NCI-H748 (cell line): ENCODE results near the gene CCR5.

Experiments used
- DNase-seq: peaks from one replicate; lab custom pipeline; 2025; ENCODE audit not compliant: unreplicated experiment; lab: John Stamatoyannopoulos, UW

CCR5 gene

DNA sequence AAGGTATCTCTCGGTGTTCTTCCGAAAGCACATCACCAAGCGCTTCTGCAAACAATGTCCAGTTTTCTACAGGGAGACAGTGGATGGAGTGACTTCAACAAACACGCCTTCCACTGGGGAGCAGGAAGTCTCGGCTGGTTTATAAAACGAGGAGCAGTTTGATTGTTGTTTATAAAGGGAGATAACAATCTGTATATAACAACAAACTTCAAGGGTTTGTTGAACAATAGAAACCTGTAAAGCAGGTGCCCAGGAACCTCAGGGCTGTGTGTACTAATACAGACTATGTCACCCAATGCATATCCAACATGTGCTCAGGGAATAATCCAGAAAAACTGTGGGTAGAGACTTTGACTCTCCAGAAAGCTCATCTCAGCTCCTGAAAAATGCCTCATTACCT is 12.3 kb upstream of the CCR5 start:
- DNase-seq: no peak

DNA sequence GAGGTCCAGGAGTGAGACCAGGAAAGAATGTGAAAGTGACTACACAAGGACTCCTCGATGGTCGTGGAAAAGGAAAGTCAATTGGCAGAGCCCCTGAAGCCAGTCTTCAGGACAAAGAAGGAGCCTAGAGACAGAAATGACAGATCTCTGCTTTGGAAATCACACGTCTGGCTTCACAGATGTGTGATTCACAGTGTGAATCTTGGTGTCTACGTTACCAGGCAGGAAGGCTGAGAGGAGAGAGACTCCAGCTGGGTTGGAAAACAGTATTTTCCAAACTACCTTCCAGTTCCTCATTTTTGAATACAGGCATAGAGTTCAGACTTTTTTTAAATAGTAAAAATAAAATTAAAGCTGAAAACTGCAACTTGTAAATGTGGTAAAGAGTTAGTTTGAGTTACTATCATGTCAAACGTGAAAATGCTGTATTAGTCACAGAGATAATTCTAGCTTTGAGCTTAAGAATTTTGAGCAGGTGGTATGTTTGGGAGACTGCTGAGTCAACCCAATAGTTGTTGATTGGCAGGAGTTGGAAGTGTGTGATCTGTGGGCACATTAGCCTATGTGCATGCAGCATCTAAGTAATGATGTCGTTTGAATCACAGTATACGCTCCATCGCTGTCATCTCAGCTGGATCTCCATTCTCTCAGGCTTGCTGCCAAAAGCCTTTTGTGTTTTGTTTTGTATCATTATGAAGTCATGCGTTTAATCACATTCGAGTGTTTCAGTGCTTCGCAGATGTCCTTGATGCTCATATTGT is 10.8 kb upstream of the CCR5 start:
- peak; percentile 94 for DNase-seq

DNA sequence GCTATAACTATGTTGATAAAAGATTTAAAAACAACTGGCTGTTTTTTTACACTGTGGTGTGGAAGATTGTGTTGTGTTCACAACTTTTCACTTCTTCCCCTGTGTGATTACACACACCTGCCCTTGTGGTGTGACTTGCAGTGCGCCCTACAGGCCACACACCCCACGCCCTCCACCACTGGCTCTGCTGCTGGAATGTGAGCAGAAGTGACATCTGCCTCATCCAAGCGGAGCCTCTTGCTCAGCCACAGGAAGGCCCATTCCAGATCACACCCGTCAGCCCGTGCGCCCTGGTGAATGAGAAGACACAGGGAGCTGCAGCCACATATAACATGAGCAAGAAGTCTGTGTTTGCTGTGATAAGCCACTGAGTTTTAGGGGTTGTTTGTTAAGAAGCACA is 9.8 kb upstream of the CCR5 start:
- peak; percentile 2 for DNase-seq

DNA sequence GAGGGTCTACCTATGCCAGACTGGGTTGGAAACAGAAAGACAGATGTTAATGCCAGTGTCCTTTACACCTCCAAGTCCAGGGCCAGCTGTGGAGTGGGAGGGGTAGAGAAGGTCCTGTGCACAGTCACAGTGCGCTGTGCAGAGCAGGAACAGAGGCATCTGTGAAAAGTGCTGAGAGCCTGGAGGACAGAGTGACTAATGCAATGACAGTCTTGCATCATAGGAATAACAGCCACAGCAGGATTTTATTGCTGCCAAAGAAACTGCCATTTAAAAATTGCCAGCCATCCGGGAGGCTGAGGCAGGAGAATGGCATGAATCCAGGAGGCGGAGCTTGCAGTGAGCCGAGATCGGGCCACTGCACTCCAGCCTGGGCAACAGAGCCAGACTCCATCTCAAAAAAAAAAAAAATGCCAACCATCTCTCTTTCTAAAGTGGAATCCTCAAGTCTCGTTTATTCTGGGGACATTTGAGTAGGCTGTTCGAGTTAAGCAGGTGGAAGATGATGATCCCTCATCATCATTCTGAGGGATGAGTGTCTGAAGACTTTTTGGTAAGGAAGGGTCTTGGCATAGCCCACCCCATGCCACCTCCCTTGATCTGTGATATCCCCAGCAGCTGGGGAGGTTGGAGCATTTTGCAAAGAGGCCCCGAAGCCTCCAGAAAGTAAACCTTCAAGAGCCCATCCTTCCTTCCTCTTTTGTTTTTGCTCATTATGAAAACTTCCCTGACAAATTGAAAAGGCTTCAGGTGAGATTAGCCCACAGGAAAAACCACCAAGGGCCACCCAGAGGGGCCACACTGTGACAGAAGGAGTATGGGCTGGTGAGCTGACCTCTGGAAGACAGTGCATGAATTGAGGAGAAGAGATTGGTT is 9.1 kb upstream of the CCR5 start:
- peak; percentile 2 for DNase-seq

DNA sequence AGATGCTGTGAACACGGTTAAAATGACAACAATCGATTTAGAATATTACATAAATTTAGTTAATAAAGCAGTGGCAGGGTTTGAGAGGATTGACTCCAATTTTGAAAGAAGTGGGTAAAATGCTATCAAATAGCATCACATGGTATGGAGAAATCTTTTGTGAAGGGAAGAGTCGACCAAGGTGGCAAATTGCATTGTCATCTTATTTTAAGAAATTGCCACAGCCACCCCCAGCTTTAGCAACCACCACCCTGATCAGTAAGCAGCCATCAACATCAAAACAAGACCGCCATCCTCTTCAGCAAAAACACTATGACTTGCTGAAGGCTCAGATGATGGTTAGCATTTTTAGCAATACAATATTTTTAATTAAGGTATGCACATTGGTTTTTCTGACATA is 5.7 kb upstream of the CCR5 start:
- DNase-seq: no peak

DNA sequence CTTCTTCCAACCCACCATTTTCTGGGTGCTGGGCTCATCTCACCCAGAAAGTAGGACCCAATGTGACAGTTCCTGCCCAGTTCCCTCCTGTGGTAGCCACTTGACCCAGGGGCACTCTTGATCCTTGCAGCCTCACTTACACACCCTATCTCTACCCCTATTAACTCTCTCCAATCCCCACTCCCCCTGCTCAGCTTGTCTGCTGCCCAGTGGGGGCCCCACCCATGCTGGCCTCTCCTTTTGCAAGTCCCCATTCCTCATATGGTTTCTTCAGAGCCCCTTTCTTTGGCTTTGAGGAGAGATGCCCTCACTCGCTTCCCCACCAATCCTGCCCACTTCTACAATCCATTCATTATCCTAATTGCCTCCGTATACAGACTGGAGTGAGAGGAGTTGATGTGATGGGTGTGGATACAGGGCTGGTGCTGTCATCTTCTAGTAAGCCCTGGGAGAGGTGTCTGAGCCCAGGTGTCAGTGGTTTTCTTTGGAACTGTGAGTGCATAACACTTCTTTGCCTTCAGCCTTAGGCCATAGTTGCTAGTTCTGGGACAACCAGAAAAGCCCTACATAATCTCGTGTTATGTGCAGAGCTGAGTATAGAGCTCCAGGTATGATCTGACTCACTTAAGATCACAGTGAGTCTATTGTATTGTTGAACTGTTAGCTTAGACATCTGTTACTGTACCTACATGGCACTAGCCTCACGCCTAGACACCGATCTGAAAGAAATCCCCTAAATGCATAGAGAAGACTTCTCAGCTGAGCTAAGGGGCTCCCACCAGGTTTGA is 4.8 kb upstream of the CCR5 start:
- no peak for DNase-seq

DNA sequence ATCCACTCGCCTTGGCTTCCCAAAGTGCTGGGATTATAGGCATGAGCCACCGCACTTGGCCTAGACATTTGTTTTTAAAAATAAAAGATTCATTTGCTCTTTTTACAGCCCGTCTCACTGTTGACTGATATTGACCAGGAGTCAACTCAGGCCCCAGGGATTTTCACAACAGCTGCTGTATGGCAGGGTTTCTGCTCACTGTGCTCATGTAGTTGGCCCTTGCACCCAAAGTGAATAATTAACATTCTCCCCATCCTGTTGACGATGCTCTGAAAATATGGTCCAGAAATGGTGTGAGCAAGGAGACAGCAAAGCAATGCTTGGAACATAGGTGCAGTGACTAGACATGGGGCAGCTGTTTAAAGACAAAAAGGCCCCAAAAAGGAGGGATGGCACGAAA is 2.9 kb upstream of the CCR5 start:
- no peak for DNase-seq

DNA sequence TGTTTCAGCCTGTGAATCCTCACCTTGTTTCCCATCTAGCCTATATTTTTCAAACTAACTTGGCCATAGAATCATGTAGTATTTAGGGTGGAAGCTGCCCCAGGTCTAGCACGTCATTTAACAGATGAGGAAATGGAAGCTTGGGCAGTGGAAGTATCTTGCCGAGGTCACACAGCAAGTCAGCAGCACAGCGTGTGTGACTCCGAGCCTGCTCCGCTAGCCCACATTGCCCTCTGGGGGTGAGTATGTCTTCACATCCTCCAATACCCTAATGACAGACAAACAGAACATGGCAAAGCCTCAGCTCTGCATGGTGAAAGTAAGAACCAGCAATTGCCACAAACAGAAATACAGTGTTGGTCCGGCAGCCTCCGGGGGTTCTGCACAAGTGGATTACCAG is 2.2 kb upstream of the CCR5 start:
- peak; percentile 28 for DNase-seq

DNA sequence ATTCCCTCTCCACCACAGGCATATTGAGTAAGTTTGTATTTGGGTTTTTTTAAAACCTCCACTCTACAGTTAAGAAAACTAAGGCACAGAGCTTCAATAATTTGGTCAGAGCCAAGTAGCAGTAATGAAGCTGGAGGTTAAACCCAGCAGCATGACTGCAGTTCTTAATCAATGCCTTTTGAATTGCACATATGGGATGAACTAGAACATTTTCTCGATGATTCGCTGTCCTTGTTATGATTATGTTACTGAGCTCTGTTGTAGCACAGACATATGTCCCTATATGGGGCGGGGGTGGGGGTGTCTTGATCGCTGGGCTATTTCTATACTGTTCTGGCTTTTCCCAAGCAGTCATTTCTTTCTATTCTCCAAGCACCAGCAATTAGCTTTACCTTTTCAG is 1.6 kb upstream of the CCR5 start:
- DNase-seq: no peak

DNA sequence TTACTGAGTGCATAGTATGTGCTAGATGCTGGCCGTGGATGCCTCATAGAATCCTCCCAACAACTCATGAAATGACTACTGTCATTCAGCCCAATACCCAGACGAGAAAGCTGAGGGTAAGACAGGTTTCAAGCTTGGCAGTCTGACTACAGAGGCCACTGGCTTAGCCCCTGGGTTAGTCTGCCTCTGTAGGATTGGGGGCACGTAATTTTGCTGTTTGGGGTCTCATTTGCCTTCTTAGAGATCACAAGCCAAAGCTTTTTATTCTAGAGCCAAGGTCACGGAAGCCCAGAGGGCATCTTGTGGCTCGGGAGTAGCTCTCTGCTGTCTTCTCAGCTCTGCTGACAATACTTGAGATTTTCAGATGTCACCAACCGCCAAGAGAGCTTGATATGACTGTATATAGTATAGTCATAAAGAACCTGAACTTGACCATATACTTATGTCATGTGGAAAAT is 1.0 kb upstream of the CCR5 start:
- no peak for DNase-seq

DNA sequence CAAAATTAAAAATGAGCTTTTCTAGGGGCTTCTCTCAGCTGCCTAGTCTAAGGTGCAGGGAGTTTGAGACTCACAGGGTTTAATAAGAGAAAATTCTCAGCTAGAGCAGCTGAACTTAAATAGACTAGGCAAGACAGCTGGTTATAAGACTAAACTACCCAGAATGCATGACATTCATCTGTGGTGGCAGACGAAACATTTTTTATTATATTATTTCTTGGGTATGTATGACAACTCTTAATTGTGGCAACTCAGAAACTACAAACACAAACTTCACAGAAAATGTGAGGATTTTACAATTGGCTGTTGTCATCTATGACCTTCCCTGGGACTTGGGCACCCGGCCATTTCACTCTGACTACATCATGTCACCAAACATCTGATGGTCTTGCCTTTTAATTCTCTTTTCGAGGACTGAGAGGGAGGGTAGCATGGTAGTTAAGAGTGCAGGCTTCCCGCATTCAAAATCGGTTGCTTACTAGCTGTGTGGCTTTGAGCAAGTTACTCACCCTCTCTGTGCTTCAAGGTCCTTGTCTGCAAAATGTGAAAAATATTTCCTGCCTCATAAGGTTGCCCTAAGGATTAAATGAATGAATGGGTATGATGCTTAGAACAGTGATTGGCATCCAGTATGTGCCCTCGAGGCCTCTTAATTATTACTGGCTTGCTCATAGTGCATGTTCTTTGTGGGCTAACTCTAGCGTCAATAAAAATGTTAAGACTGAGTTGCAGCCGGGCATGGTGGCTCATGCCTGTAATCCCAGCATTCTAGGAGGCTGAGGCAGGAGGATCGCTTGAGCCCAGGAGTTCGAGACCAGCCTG is 984 bp downstream of the CCR5 start:
- DNase-seq: no peak

DNA sequence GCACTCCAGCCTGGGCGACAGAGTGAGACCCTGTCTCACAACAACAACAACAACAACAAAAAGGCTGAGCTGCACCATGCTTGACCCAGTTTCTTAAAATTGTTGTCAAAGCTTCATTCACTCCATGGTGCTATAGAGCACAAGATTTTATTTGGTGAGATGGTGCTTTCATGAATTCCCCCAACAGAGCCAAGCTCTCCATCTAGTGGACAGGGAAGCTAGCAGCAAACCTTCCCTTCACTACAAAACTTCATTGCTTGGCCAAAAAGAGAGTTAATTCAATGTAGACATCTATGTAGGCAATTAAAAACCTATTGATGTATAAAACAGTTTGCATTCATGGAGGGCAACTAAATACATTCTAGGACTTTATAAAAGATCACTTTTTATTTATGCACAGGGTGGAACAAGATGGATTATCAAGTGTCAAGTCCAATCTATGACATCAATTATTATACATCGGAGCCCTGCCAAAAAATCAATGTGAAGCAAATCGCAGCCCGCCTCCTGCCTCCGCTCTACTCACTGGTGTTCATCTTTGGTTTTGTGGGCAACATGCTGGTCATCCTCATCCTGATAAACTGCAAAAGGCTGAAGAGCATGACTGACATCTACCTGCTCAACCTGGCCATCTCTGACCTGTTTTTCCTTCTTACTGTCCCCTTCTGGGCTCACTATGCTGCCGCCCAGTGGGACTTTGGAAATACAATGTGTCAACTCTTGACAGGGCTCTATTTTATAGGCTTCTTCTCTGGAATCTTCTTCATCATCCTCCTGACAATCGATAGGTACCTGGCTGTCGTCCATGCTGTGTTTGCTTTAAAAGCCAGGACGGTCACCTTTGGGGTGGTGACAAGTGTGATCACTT is 2.0 kb downstream of the CCR5 start:
- peak; percentile 25 for DNase-seq

DNA sequence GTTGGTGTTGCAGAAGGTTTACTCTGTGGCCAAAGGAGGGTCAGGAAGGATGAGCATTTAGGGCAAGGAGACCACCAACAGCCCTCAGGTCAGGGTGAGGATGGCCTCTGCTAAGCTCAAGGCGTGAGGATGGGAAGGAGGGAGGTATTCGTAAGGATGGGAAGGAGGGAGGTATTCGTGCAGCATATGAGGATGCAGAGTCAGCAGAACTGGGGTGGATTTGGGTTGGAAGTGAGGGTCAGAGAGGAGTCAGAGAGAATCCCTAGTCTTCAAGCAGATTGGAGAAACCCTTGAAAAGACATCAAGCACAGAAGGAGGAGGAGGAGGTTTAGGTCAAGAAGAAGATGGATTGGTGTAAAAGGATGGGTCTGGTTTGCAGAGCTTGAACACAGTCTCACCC is 4.0 kb downstream of the CCR5 start:
- no peak for DNase-seq

DNA sequence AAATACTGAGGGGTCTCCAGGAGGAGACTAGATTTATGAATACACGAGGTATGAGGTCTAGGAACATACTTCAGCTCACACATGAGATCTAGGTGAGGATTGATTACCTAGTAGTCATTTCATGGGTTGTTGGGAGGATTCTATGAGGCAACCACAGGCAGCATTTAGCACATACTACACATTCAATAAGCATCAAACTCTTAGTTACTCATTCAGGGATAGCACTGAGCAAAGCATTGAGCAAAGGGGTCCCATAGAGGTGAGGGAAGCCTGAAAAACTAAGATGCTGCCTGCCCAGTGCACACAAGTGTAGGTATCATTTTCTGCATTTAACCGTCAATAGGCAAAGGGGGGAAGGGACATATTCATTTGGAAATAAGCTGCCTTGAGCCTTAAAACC is 4.5 kb downstream of the CCR5 start:
- no peak for DNase-seq

DNA sequence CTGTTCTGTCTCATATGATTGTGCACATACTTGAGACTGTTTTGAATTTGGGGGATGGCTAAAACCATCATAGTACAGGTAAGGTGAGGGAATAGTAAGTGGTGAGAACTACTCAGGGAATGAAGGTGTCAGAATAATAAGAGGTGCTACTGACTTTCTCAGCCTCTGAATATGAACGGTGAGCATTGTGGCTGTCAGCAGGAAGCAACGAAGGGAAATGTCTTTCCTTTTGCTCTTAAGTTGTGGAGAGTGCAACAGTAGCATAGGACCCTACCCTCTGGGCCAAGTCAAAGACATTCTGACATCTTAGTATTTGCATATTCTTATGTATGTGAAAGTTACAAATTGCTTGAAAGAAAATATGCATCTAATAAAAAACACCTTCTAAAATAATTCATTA is 5.1 kb downstream of the CCR5 start:
- no peak for DNase-seq

DNA sequence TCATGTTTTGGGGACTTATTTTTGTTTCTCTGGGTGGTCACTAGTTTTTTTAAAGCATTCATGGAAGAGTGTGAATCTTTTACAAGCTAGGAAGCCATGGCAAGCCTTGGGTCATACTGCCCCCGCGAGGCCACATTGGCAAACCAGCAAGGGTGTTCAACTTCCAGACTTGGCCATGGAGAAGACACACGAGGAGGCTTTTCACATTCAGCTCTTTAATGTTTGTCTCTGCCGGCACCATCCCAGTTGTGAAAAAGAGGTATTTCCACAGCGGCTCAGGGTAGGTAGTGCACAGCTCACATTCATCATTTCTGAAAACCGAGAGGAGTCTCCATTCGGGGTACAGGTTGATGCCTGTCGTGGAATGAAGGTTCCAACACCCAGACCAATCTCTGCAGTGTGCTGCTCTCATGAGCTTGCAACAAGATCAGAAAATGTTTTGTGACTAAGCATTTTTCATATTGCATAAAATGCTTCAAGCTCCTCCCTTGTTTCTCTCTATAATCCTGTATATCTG is 7.7 kb downstream of the CCR5 start:
- DNase-seq: peak; percentile 62

DNA sequence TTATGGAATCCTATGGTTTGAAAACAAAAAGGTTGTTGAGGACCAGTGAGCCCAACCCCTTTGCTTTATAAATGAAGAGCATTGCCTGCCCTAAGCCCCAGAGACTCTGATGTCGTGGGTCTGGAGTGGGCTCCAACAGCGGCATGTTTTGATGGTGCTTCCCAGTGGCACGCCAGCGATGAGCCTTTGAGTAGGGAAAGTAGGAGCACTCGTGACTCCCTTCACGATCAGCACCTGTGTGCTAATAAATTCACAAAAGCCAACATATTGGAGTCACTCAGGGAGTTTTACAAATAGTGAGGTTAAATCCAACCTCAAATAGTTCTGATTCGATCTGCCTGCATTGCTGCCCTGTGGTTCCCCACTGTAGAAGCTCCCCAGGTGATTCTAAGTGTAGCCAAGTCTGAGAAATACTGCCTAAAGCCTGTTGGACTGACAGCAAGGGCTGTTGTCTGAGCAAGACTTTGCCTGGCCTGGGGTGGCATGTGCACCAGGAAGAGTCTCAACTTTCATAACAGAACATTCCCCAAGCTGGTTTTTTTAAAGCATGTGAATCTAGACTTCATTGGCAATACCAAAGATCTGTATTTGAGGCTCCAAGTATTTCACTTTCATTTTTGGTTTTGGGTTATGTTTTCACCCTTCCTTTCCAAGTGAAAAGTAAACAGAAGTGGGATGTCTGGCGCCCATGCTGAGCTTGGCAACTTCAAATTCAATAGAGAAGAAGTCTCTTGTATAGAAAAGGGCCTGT is 9.9 kb downstream of the CCR5 start:
- DNase-seq: no peak

DNA sequence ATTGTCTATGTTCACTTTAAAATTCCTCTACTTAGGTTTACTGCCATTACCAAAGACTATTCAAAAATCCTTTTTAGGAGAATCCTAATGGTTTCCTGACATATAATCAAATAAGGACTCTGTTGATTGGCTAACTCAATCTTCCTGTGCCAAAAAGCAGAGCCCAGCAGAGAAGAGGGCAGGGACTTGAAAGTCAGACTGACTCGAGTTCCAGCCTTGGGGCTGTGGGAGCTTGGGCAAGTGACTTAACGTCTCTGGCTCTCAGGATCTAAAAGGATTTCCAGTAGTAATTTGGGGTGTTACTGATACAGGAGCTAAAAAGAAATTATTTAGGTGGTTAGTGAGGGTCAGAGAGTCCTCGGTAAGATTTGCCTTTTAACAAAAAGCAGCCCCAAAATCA is 10.9 kb downstream of the CCR5 start:
- no peak for DNase-seq
